Measurements from ENCODE around the gene CCDC127.

GRCh38 chr5:185095-186070 lies 32.6 kb downstream of the CCDC127 start:
- TF ChIP-seq CTCF (conservative IDR thresholded peaks at IDR 0.05; ENCODE audit: low read depth, low read length) (no peak), RCOR1 (IDR thresholded peaks at IDR 0.05; ENCODE audit: insufficient replicate concordance, low read length) (no peak), POLR2A (IDR thresholded peaks at IDR 0.05; ENCODE audit: low read depth, low read length) (no peak)
